Glomerular endothelial cell (primary cell): ENCODE results near the gene RPL12. TPM values are rescaled to one million over a fixed set of nuclear protein-coding genes. Genes with fewer than 3 reads are reported as not detected.

Experiments used
- DNase-seq: peaks from one replicate; pipeline ENCODE4 v3.0.0-alpha.2; 2011; ENCODE audit warnings: low read depth, low spot score; ENCODE audit errors: extremely low read depth
- total RNA-seq: library from RNA; depleted of rRNA; stranded (reverse); fragments of >200 nt; gene quantifications from 2 replicates; pipeline ENCODE4 v1.2.3, GENCODE V29; 2015

Gene RPL12
- total RNA-seq, 1 donor from 2014 or later = 1,564 TPM

GRCh38 chr9:127444921-127445850 lies 6.0 kb downstream of the RPL12 start:
- no peak for DNase-seq

- no peak for DNase-seq
Observed at GRCh38 chr9:127444283-127444920, 6.8 kb downstream of the RPL12 start.

GRCh38 chr9:127438394-127438793 lies 12.8 kb downstream of the RPL12 start:
- no peak for DNase-seq

GRCh38 chr9:127437497-127438264 lies 13.5 kb downstream of the RPL12 start:
- no peak for DNase-seq

- DNase-seq = no peak
Observed at GRCh38 chr9:127430415-127430814, 20.8 kb downstream of the RPL12 start.

GRCh38 chr9:127428348-127428747 lies 22.9 kb downstream of the RPL12 start:
- no peak for DNase-seq

GRCh38 chr9:127426756-127427155 lies 24.4 kb downstream of the RPL12 start:
- DNase-seq = no peak

- DNase-seq = no peak
Observed at GRCh38 chr9:127424676-127424999, 26.6 kb downstream of the RPL12 start.

GRCh38 chr9:127423934-127424675 lies 27.1 kb downstream of the RPL12 start, which contains the start of gene ZNF79:
ZNF79 (plus strand) TSS chr9:127424382; CDS start chr9:127424788, 406 bp downstream.
- peak; percentile 75 for DNase-seq

- no peak for DNase-seq
Observed at GRCh38 chr9:127423476-127423933, 27.7 kb downstream of the RPL12 start.

- no peak for DNase-seq
Observed at GRCh38 chr9:127422787-127423186, 28.4 kb downstream of the RPL12 start.

- DNase-seq = no peak
Observed at GRCh38 chr9:127422133-127422782, 28.9 kb downstream of the RPL12 start.

- DNase-seq = no peak
Observed at GRCh38 chr9:127421057-127421456, 30.1 kb downstream of the RPL12 start.

GRCh38 chr9:127419348-127419747 lies 31.9 kb downstream of the RPL12 start:
- DNase-seq = no peak

- no peak for DNase-seq
Observed at GRCh38 chr9:127418037-127418471, 33.2 kb downstream of the RPL12 start.

- no peak for DNase-seq
Observed at GRCh38 chr9:127417131-127418036, 33.8 kb downstream of the RPL12 start.

GRCh38 chr9:127415657-127416056 lies 35.5 kb downstream of the RPL12 start:
- no peak for DNase-seq

- no peak for DNase-seq
Observed at GRCh38 chr9:127415141-127415540, 36.1 kb downstream of the RPL12 start.

GRCh38 chr9:127411122-127411521 lies 40.1 kb downstream of the RPL12 start:
- no peak for DNase-seq
